ENCODE data around the gene ITCH.
"Not testable (repeated sequence)": the region's sequence is repeated elsewhere in the genome, so short reads cannot be mapped to it uniquely, and the experiment has no call there.

Gene ITCH

GRCh38 chr20:34403063-34403827 lies 40.2 kb downstream of the ITCH start:
- Histone ChIP-seq H3K27ac (no peak overlapping the region), H3K27me3 (no peaks in the 10 kb centered on the region), H3K9me3 (no peaks in the 10 kb centered on the region), H3K4me1 (ENCODE audit: control insufficient read depth in 1 of 2, insufficient read depth in 1 of 2, low read depth in 1 of 2, low read length in 1 of 2) (peaks cover 0 to 3% of the 10 kb centered on the region in 2 experiments), H3K4me3 (ENCODE audit: low read depth in 1 of 2, low read length in 1 of 2) (no peak overlapping the region), H3K36me3 (peaks cover 28% of the 10 kb centered on the region)
- TF ChIP-seq CTCF (IDR thresholded peaks at IDR 0.05) = no peak

GRCh38 chr20:34403908-34404307 lies 40.8 kb downstream of the ITCH start:
- TF ChIP-seq CTCF (IDR thresholded peaks at IDR 0.05) = no peak
- Histone ChIP-seq H3K4me3 (ENCODE audit: low read depth in 1 of 2, low read length in 1 of 2) (no peak overlapping the region), H3K27me3 (no peaks in the 10 kb centered on the region), H3K9me3 (no peaks in the 10 kb centered on the region), H3K4me1 (ENCODE audit: control insufficient read depth in 1 of 2, insufficient read depth in 1 of 2, low read depth in 1 of 2, low read length in 1 of 2) (peaks cover 0 to 3% of the 10 kb centered on the region in 2 experiments), H3K36me3 (peaks cover 25% of the 10 kb centered on the region), H3K27ac (no peak overlapping the region)

GRCh38 chr20:34404803-34405202 lies 41.7 kb downstream of the ITCH start:
- H3K9me3 ChIP-seq = no peaks in the 10 kb centered on the region
- TF ChIP-seq CTCF (IDR thresholded peaks at IDR 0.05) = no peak
- H3K4me1 ChIP-seq (ENCODE audit: control insufficient read depth in 1 of 2, insufficient read depth in 1 of 2, low read depth in 1 of 2, low read length in 1 of 2) = peaks cover 0 to 3% of the 10 kb centered on the region in 2 experiments
- no peaks in the 10 kb centered on the region for H3K27me3 ChIP-seq
- peaks cover 25% of the 10 kb centered on the region for H3K36me3 ChIP-seq
- H3K4me3 ChIP-seq (ENCODE audit: low read depth in 1 of 2, low read length in 1 of 2) = no peak overlapping the region
- no peak overlapping the region for H3K27ac ChIP-seq

GRCh38 chr20:34405247-34405651 lies 42.2 kb downstream of the ITCH start:
- peaks cover 25% of the 10 kb centered on the region for H3K36me3 ChIP-seq
- not testable (repeated sequence) for H3K9me3 ChIP-seq; H3K27ac ChIP-seq; H3K4me1 ChIP-seq (ENCODE audit: control insufficient read depth in 1 of 2, insufficient read depth in 1 of 2, low read depth in 1 of 2, low read length in 1 of 2); H3K4me3 ChIP-seq (ENCODE audit: low read depth in 1 of 2, low read length in 1 of 2); H3K27me3 ChIP-seq

- peaks cover 30% of the 10 kb centered on the region for H3K36me3 ChIP-seq
- not testable (repeated sequence) for H3K27ac ChIP-seq; H3K27me3 ChIP-seq; H3K4me3 ChIP-seq (ENCODE audit: low read depth in 1 of 2, low read length in 1 of 2); H3K9me3 ChIP-seq; H3K4me1 ChIP-seq (ENCODE audit: control insufficient read depth in 1 of 2, insufficient read depth in 1 of 2, low read depth in 1 of 2, low read length in 1 of 2)
Measured at GRCh38 chr20:34405942-34406341, 42.9 kb downstream of the ITCH start.

- Histone ChIP-seq H3K4me1 (ENCODE audit: control insufficient read depth in 1 of 2, insufficient read depth in 1 of 2, low read depth in 1 of 2, low read length in 1 of 2) (peaks cover 0 to 3% of the 10 kb centered on the region in 2 experiments), H3K9me3 (no peaks in the 10 kb centered on the region), H3K4me3 (ENCODE audit: low read depth in 1 of 2, low read length in 1 of 2) (no peak overlapping the region), H3K27ac (no peak overlapping the region), H3K36me3 (peaks cover 41% of the 10 kb centered on the region), H3K27me3 (no peaks in the 10 kb centered on the region)
- no peak for TF ChIP-seq CTCF (IDR thresholded peaks at IDR 0.05)
Measured at GRCh38 chr20:34407962-34408474, 44.9 kb downstream of the ITCH start.
